Mesendoderm (in vitro differentiated cells): ENCODE data around the gene CHRM4.

Source experiments
- DNase-seq: peaks from one replicate; pipeline ENCODE4 v3.0.0; 2013
- H2AK5ac ChIP-seq: 2 replicates; pipeline ENCODE4 v1.6.1; 2013; ENCODE audit warnings: low read length, inconsistent platforms
- H2BK120ac ChIP-seq: 2 replicates; pipeline ENCODE4 v1.6.1; 2013; ENCODE audit warnings: low read depth, mild to moderate bottlenecking, low read length, moderate library complexity, mixed read lengths
- H2BK15ac ChIP-seq: replicated peaks from 2 replicates; pipeline ENCODE4 v1.6.1; 2013; ENCODE audit warnings: low read depth, mild to moderate bottlenecking, moderate library complexity
- H2BK5ac ChIP-seq: 2 replicates; pipeline ENCODE4 v1.6.1; 2013; ENCODE audit warnings: low read length, inconsistent platforms
- H3K18ac ChIP-seq: 2 replicates; pipeline ENCODE4 v1.6.1; 2013; ENCODE audit warnings: mild to moderate bottlenecking, low read length, mixed read lengths
- H3K23ac ChIP-seq: one replicate; pipeline ENCODE4 v1.6.1; 2013; ENCODE audit warnings: low read length
- H3K27ac ChIP-seq: 2 replicates; pipeline ENCODE4 v1.5.1; 2013; ENCODE audit warnings: low read depth, mild to moderate bottlenecking, inconsistent platforms, low read length, moderate library complexity
- H3K27me3 ChIP-seq: 2 replicates; pipeline ENCODE4 v1.6.1; 2013; ENCODE audit warnings: low read length, control low read depth, mild to moderate bottlenecking, inconsistent platforms; ENCODE audit not compliant: insufficient read depth, poor library complexity
- H3K36me3 ChIP-seq: 2 replicates; pipeline ENCODE4 v1.6.1; 2013; ENCODE audit warnings: low read length, inconsistent platforms; ENCODE audit not compliant: control insufficient read depth, insufficient read depth
- H3K4ac ChIP-seq: one replicate; pipeline ENCODE4 v1.6.1; 2013; ENCODE audit warnings: low read depth, mild to moderate bottlenecking, low read length, moderate library complexity
- H3K4me1 ChIP-seq: 2 replicates; pipeline ENCODE4 v1.6.1; 2013; ENCODE audit warnings: low read depth, low read length, inconsistent platforms; ENCODE audit not compliant: control insufficient read depth
- H3K4me2 ChIP-seq: 2 replicates; pipeline ENCODE4 v1.6.1; 2013; ENCODE audit warnings: low read length
- H3K4me3 ChIP-seq: 2 replicates; pipeline ENCODE4 v1.5.1; 2013; ENCODE audit warnings: mild to moderate bottlenecking, low read length
- H3K56ac ChIP-seq: one replicate; pipeline ENCODE4 v1.6.1; 2013; ENCODE audit warnings: low read length
- H3K79me1 ChIP-seq: 2 replicates; pipeline ENCODE4 v1.6.1; 2013; ENCODE audit warnings: low read length, inconsistent platforms
- H3K79me2 ChIP-seq: 2 replicates; pipeline ENCODE4 v1.6.1; 2013; ENCODE audit warnings: mild to moderate bottlenecking, low read length; ENCODE audit not compliant: control insufficient read depth, insufficient read depth
- H3K9ac ChIP-seq: 2 replicates; pipeline ENCODE4 v1.6.1; 2013; ENCODE audit warnings: low read length, inconsistent platforms
- H4K5ac ChIP-seq: one replicate; pipeline ENCODE4 v1.6.1; 2013; ENCODE audit warnings: low read length
- H4K8ac ChIP-seq: one replicate; pipeline ENCODE4 v1.6.1; 2013; ENCODE audit warnings: low read depth, mild to moderate bottlenecking, control low read depth, low read length, moderate library complexity
- WGBS: extraction: QIAGEN DNeasy Blood & Tissue Kit; methylation state at CpG from one replicate; pipeline ENCODE4 v1.1.7; 2013; ENCODE audit warnings: low lambda C conversion rate, missing lambda C conversion rate; ENCODE audit not compliant: insufficient coverage; ENCODE audit errors: extremely low coverage; 5-methylcytosine and 5-hydroxymethylcytosine counted together

Gene CHRM4

DNA sequence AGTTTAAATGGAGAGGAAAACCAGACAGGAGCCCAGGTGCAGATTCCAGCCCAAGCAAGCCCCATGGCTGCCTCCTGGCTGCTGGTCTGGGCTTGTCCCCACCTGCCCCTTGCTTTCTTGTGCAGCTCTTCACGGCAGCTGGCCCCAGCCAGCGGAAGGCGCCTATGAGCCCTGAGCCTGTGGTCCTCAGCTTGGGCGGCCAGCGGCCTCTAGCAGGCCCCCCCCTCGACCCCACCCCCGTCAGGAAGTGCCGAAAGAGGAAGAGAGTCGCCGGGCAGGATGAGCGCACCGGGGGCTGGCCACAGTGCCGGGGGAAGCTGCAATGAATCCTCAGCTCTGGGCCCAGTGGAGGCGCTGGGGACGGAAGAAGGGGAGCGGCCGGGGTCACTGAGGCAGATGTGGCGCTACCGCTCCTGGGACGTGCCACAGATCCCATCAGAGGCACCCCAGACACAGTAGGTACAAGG is 46.4 kb downstream of the CHRM4 start:
- peaks cover 27% of the 10 kb centered on the region for H3K4me1 ChIP-seq
- H3K18ac ChIP-seq = peak overlapping the region; percentile 65
- H3K36me3 ChIP-seq = no peaks in the 10 kb centered on the region
- no peaks in the 10 kb centered on the region for H3K27me3 ChIP-seq
- peak overlapping the region; percentile 61 for H2AK5ac ChIP-seq
- peak; percentile 78 for DNase-seq
- no peak overlapping the region for H3K4me2 ChIP-seq
- H3K27ac ChIP-seq = no peak overlapping the region
- H4K8ac ChIP-seq = no peak overlapping the region
- H4K5ac ChIP-seq = no peak overlapping the region
- H2BK15ac ChIP-seq = peak overlapping the region; percentile 2
- H3K23ac ChIP-seq = no peak overlapping the region
- peaks cover 15% of the 10 kb centered on the region for H3K79me2 ChIP-seq
- no CpG with 5 or more reads among the region's 20 CpGs for WGBS
- H3K4me3 ChIP-seq = no peak overlapping the region
- peak overlapping the region; percentile 45 for H3K56ac ChIP-seq
- peak overlapping the region; percentile 51 for H3K9ac ChIP-seq
- H3K4ac ChIP-seq = peak overlapping the region; percentile 84
- peaks cover 12% of the 10 kb centered on the region for H3K79me1 ChIP-seq
- no peak overlapping the region for H2BK5ac ChIP-seq
- peak overlapping the region; percentile 67 for H2BK120ac ChIP-seq

DNA sequence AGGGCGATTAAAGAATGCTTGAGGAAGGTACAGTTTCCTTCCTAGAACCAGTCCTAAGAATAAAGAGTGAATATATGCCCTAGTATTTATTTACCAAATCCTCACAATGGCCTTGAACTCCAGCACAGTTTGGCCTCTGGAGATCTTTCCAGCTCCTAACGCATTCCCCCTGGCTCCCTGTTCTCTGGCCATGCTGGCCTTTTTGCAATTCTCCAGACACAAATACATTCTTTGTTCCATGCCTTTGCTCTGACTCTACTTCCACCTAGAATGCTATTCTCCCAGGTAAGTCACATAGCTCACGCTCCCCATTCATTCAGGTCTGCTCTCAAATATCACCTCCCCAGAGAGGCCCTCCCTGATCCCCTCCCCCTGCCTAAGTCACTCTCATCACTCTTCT is 48.1 kb downstream of the CHRM4 start:
- peaks cover 7% of the 10 kb centered on the region for H3K79me1 ChIP-seq
- no peak overlapping the region for H4K5ac ChIP-seq
- H3K36me3 ChIP-seq = no peaks in the 10 kb centered on the region
- no peak overlapping the region for H3K4me2 ChIP-seq
- no peak overlapping the region for H2AK5ac ChIP-seq
- peak overlapping the region; percentile 47 for H2BK5ac ChIP-seq
- H3K27ac ChIP-seq = peak overlapping the region; percentile 19
- no peaks in the 10 kb centered on the region for H3K27me3 ChIP-seq
- DNase-seq = peak; percentile 67
- no peak overlapping the region for H3K23ac ChIP-seq
- no peak overlapping the region for H2BK120ac ChIP-seq
- H2BK15ac ChIP-seq = no peak overlapping the region
- WGBS = no CpG with 5 or more reads among the region's 3 CpGs
- no peak overlapping the region for H4K8ac ChIP-seq
- H3K79me2 ChIP-seq = peaks cover 8% of the 10 kb centered on the region
- peak overlapping the region; percentile 75 for H3K56ac ChIP-seq
- peaks cover 33% of the 10 kb centered on the region for H3K4me1 ChIP-seq
- H3K18ac ChIP-seq = no peak overlapping the region
- no peak overlapping the region for H3K9ac ChIP-seq
- H3K4me3 ChIP-seq = no peak overlapping the region
- no peak overlapping the region for H3K4ac ChIP-seq

DNA sequence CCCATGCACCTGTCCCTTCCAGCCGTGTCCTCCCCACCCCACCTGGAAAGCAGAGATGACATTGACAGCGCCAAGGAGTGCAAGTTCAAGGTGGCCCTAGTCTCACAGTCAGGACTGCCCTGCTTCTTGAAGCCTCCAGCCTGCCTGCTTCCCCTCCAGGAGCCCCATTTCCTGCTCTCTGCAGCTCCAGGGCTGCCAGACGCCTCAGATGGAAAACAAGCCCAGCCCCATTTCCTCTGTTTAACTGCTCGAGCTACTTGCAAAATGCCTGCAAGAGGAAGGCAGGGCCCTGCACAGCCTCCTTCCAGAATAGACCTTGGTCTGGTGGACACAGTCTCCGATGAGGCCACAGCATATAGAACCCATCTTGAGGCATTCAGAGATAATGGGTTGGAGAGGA is 49.3 kb downstream of the CHRM4 start:
- DNase-seq = peak; percentile 80
- Histone ChIP-seq H3K27me3 (no peaks in the 10 kb centered on the region), H2BK5ac (peak overlapping the region; percentile 2), H3K56ac (peak overlapping the region; percentile 73), H4K8ac (no peak overlapping the region), H3K9ac (peak overlapping the region; percentile 39), H3K79me2 (no peaks in the 10 kb centered on the region), H4K5ac (no peak overlapping the region), H3K36me3 (no peaks in the 10 kb centered on the region), H2BK120ac (peak overlapping the region; percentile 24), H3K79me1 (no peaks in the 10 kb centered on the region), H3K23ac (no peak overlapping the region), H3K4me2 (no peak overlapping the region), H3K18ac (peak overlapping the region; percentile 25), H3K4me3 (no peak overlapping the region), H2AK5ac (no peak overlapping the region), H3K27ac (peak overlapping the region; percentile 71), H3K4me1 (peaks cover 34% of the 10 kb centered on the region), H2BK15ac (no peak overlapping the region), H3K4ac (no peak overlapping the region)
- no CpG with 5 or more reads among the region's 5 CpGs for WGBS

DNA sequence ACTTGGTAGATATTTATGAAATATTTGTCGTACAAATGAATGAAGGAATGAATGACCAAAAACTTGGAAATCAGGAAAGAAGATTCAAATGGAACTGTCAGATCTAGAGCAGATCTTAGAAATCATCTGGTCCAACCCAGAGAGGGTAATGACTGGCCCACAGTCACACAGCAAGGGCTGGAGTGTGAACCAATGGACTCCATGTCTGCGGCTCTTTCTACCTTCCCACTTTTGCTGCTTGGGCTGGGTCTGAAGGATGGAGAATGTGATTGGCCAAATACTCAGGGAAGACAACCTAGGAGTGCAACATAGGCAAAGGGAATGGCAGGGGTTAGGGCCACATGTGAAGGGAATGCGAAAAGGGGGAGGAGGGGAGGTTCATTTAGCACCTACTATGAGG is 50.1 kb downstream of the CHRM4 start:
- no peak for DNase-seq
- H2BK120ac ChIP-seq = no peak overlapping the region
- no peak overlapping the region for H4K8ac ChIP-seq
- no peaks in the 10 kb centered on the region for H3K79me1 ChIP-seq
- H2BK5ac ChIP-seq = peak overlapping the region; percentile 33
- H3K27ac ChIP-seq = peak overlapping the region; percentile 71
- no peaks in the 10 kb centered on the region for H3K79me2 ChIP-seq
- H3K23ac ChIP-seq = no peak overlapping the region
- H4K5ac ChIP-seq = no peak overlapping the region
- no CpG with 5 or more reads among the region's 3 CpGs for WGBS
- peaks cover 30% of the 10 kb centered on the region for H3K4me1 ChIP-seq
- no peaks in the 10 kb centered on the region for H3K36me3 ChIP-seq
- H3K9ac ChIP-seq = peak overlapping the region; percentile 11
- no peak overlapping the region for H3K4me3 ChIP-seq
- H2BK15ac ChIP-seq = no peak overlapping the region
- peak overlapping the region; percentile 0 for H3K18ac ChIP-seq
- no peak overlapping the region for H3K4ac ChIP-seq
- H3K27me3 ChIP-seq = no peaks in the 10 kb centered on the region
- H3K56ac ChIP-seq = peak overlapping the region; percentile 73
- H3K4me2 ChIP-seq = no peak overlapping the region
- no peak overlapping the region for H2AK5ac ChIP-seq

DNA sequence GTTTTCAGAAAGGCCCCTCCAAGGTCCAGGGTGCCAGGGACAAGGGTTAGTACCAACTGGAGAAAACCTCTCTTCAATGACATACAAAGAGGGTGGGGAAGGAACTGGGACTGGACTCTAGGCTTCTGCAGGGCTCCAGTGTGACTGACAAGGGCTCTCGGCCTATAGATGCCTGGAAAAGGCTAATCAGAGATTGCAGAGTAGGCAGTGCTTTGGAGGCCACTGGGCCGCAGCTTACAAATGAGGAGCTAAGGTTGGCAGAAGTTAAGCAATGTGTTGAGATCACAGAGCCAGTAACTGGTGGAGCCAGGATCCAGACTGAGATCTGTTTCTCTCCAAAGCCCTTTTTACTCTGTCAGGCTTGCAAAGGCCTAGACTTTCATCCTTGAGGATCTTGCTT is 51.8 kb downstream of the CHRM4 start:
- H2BK5ac ChIP-seq = no peak overlapping the region
- H3K4me1 ChIP-seq = peaks cover 27% of the 10 kb centered on the region
- DNase-seq = peak; percentile 55

More for the DNA sequence above, 51.8 kb downstream of the CHRM4 start:
- no peak overlapping the region for H2BK120ac ChIP-seq
- peak overlapping the region; percentile 61 for H3K27ac ChIP-seq
- H3K4ac ChIP-seq = peak overlapping the region; percentile 22
- no peaks in the 10 kb centered on the region for H3K36me3 ChIP-seq
- no peak overlapping the region for H3K4me3 ChIP-seq
- peak overlapping the region; percentile 68 for H3K56ac ChIP-seq
- H4K8ac ChIP-seq = no peak overlapping the region
- no peak overlapping the region for H4K5ac ChIP-seq
- H3K9ac ChIP-seq = peak overlapping the region; percentile 26
- H3K4me2 ChIP-seq = no peak overlapping the region
- H2AK5ac ChIP-seq = peak overlapping the region; percentile 15
- no peaks in the 10 kb centered on the region for H3K79me2 ChIP-seq
- no peak overlapping the region for H3K23ac ChIP-seq
- no peaks in the 10 kb centered on the region for H3K27me3 ChIP-seq
- no CpG with 5 or more reads among the region's 2 CpGs for WGBS
- H3K79me1 ChIP-seq = no peaks in the 10 kb centered on the region
- peak overlapping the region; percentile 11 for H3K18ac ChIP-seq
- no peak overlapping the region for H2BK15ac ChIP-seq
